ENCODE results near the gene PARD3B. TPM values are rescaled to one million over a fixed set of nuclear protein-coding genes. Genes with fewer than 3 reads are reported as not detected.

Gene PARD3B
- total and polyA plus RNA-seq, 10 of the 15 experiments (the other 5 are each of a cell fraction or from before 2014, with no cell fraction given) = 0.01 to 0.54 (median 0.07) TPM; not detected in 7

GRCh38 chr2:204535356-204535755 lies 9.9 kb upstream of the PARD3B start (continued):
- TF ChIP-seq ZBTB40 (IDR thresholded peaks at IDR 0.05; ENCODE audit: borderline replicate concordance) = no peak
- TF ChIP-seq STAT1 (conservative IDR thresholded peaks at IDR 0.05) = no peak
- no peak for TF ChIP-seq FOS (IDR thresholded peaks at IDR 0.05; ENCODE audit: borderline replicate concordance, extremely low read depth, insufficient read length)
- no peak for TF ChIP-seq BACH1 (IDR thresholded peaks at IDR 0.05; ENCODE audit: borderline replicate concordance)
- no peak for TF ChIP-seq WRNIP1 (IDR thresholded peaks at IDR 0.05; ENCODE audit: borderline replicate concordance, low read depth, low read length)
- no peak for TF ChIP-seq SKIL (IDR thresholded peaks at IDR 0.05; ENCODE audit: low read depth, poor library complexity, severe bottlenecking)

- ChIA-PET CTCF (no interaction called here), RAD21 (ENCODE audit: unreplicated experiment) (no interaction called here), SMC1A (ENCODE audit: uncharacterized antibody, unreplicated experiment) (no interaction called here), POLR2A (no interaction called here)
- no peak overlapping the region for H3K27ac ChIP-seq (ENCODE audit: control insufficient read depth, insufficient read depth)
- H2AFZ ChIP-seq (ENCODE audit: control insufficient read depth, low read depth, low read length) = no peak overlapping the region
- intact Hi-C loops (cut with micrococcal nuclease; ENCODE audit: unreplicated experiment) = no loop called here
- no peaks in the 10 kb centered on the region for H3K9me3 ChIP-seq (replicated peaks; ENCODE audit: control insufficient read depth, insufficient read depth, low read length)
- H3K9ac ChIP-seq (ENCODE audit: control insufficient read depth, insufficient read depth, low read length) = no peak overlapping the region
- no peaks in the 10 kb centered on the region for H3K36me3 ChIP-seq (ENCODE audit: control insufficient read depth in 2 of 2, insufficient read depth in 2 of 2, low read length in 1 of 2)
- ATAC-seq = no peak
- FAIRE-seq = no peak
- WGBS (ENCODE audit: insufficient coverage, insufficient replicate concordance, low lambda C conversion rate, missing lambda C conversion rate) = 0% methylated on average over 1 of the region's 1 CpG
- H3K4me1 ChIP-seq (ENCODE audit: control insufficient read depth, insufficient read depth, low read length) = no peaks in the 10 kb centered on the region
- in situ Hi-C loops (cut with MboI) = no loop called here
- no peak overlapping the region for H3K4me3 ChIP-seq
- no peak for DNase-seq (ENCODE audit: low read depth, low spot score)
- no peaks in the 10 kb centered on the region for H4K20me1 ChIP-seq (ENCODE audit: control insufficient read depth, insufficient read depth)
- no peaks in the 10 kb centered on the region for H3K27me3 ChIP-seq (replicated peaks in 1 of 2; ENCODE audit: control insufficient read depth in 2 of 2, insufficient read depth in 2 of 2, low read length in 1 of 2)
- no TSS peak for BruUV-seq (replicated peaks)
- no peaks in the 10 kb centered on the region for H3K79me2 ChIP-seq (ENCODE audit: control insufficient read depth, insufficient read depth, low read length)
- H3K4me2 ChIP-seq (ENCODE audit: control insufficient read depth, insufficient read depth) = no peak overlapping the region
- no peak for TF ChIP-seq CREB1 (IDR thresholded peaks at IDR 0.05; ENCODE audit: low read depth)
- TF ChIP-seq KDM1A (IDR thresholded peaks at IDR 0.05; ENCODE audit: borderline replicate concordance) = no peak
- no peak for TF ChIP-seq HCFC1 (IDR thresholded peaks at IDR 0.05; ENCODE audit: low read length)
- no peak for TF ChIP-seq ZNF622 (IDR thresholded peaks at IDR 0.05)
- no peak for TF ChIP-seq MLLT1 (IDR thresholded peaks at IDR 0.05)
- no peak for TF ChIP-seq ZNF274 (IDR thresholded peaks at IDR 0.05; ENCODE audit: insufficient read depth, insufficient read length)
- TF ChIP-seq PAX8 (IDR thresholded peaks at IDR 0.05) = no peak
- TF ChIP-seq ZBED1 (IDR thresholded peaks at IDR 0.05; ENCODE audit: borderline replicate concordance) = no peak
- TF ChIP-seq TARDBP (IDR thresholded peaks at IDR 0.05; ENCODE audit: borderline replicate concordance) = no peak
- no peak for TF ChIP-seq CBX3 (IDR thresholded peaks at IDR 0.05; ENCODE audit: borderline replicate concordance, low read depth)
- TF ChIP-seq KAT2A (conservative IDR thresholded peaks at IDR 0.05; ENCODE audit: control insufficient read depth, low read depth, low read length) = no peak
- TF ChIP-seq EP300 (IDR thresholded peaks at IDR 0.05; ENCODE audit: borderline replicate concordance in 1 of 2, control insufficient read depth in 1 of 2, low read depth in 2 of 2, low read length in 2 of 2) = no peak
Measured at GRCh38 chr2:204535764-204536163, 9.5 kb upstream of the PARD3B start.
